IMR-90 (cell line): ENCODE results near the gene DARS1.

Source experiments
- CEBPB ChIP-seq: IDR thresholded peaks from 2 replicates; pipeline ENCODE4 v1.6.1; 2012; ENCODE audit warnings: low read depth, low read length, improper control_type of control experiment
- FOS ChIP-seq: fragments of 150-350 bp; IDR thresholded peaks from 2 replicates; pipeline ENCODE4 v1.6.1; 2016; ENCODE audit warnings: low read depth, low read length
- MAFK ChIP-seq: IDR thresholded peaks from 2 replicates; pipeline ENCODE4 v1.6.1; 2012; ENCODE audit warnings: low read depth, low read length, improper control_type of control experiment
- MXI1 ChIP-seq: IDR thresholded peaks from 2 replicates; pipeline ENCODE4 v1.6.1; 2012; ENCODE audit warnings: low read depth, mild to moderate bottlenecking, low read length, moderate library complexity, borderline replicate concordance
- NFE2L2 ChIP-seq: fragments of 150-350 bp; IDR thresholded peaks from 2 replicates; pipeline ENCODE4 v1.6.1; 2016; ENCODE audit warnings: low read depth, mild to moderate bottlenecking, low read length
- POLR2A ChIP-seq: IDR thresholded peaks from 2 replicates; pipeline ENCODE4 v1.6.1; 2012; ENCODE audit warnings: mild to moderate bottlenecking, low read depth, low read length
- RAD21 ChIP-seq: IDR thresholded peaks from 2 replicates; pipeline ENCODE4 v1.6.1; 2012; ENCODE audit warnings: low read length, improper control_type of control experiment
- RCOR1 ChIP-seq: IDR thresholded peaks from 2 replicates; pipeline ENCODE4 v1.6.1; 2012; ENCODE audit warnings: mild to moderate bottlenecking, low read length, improper control_type of control experiment; ENCODE audit not compliant: insufficient replicate concordance
- RFX5 ChIP-seq: IDR thresholded peaks from 2 replicates; pipeline ENCODE4 v1.8.0; 2012; ENCODE audit warnings: low read depth, mild to moderate bottlenecking, low read length, moderate library complexity
- SMC3 ChIP-seq: fragments of 150-350 bp; IDR thresholded peaks from 2 replicates; pipeline ENCODE4 v1.6.1; 2016; ENCODE audit warnings: low read depth, mild to moderate bottlenecking, antibody characterized with exemption, low read length, moderate library complexity
- TF ChIP-seq, protein P1 (sequence below): conservative IDR thresholded peaks from 2 replicates; pipeline ENCODE4 v1.5.1; 2012; ENCODE audit warnings: mild to moderate bottlenecking, low read depth, low read length, improper control_type of control experiment
- TF ChIP-seq, protein P2 (sequence below): fragments of 150-350 bp; IDR thresholded peaks from 2 replicates; pipeline ENCODE4 v1.6.1; 2017; ENCODE audit warnings: mild to moderate bottlenecking, antibody characterized with exemption, low read length, low read depth
- TF ChIP-seq, protein P3 (sequence below): fragments of 150-350 bp; IDR thresholded peaks from 2 replicates; pipeline ENCODE4 v1.6.1; 2016; ENCODE audit warnings: low read depth, mild to moderate bottlenecking, low read length, moderate library complexity, borderline replicate concordance

DNA sequence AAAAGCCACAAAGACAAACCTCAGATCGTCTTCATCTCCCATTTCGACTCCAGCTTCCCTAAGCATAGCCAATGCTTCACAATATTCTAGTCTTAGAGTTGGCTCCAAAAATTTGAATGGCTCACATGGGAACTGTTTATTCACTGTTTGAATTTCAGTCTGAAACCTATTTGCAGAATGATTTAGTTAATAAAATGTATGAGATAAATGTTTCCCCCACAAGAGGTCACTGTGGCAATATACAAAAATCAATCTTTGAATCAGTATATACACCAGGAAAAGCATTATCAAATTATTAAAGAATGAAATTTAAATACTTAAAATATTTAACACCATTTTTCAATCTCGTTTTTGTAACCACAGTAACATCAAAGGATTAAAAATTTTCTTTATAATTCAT lies 69.2 kb downstream of the DARS1 start:
- no peak for TF ChIP-seq RFX5
- TF ChIP-seq, protein P1, sequence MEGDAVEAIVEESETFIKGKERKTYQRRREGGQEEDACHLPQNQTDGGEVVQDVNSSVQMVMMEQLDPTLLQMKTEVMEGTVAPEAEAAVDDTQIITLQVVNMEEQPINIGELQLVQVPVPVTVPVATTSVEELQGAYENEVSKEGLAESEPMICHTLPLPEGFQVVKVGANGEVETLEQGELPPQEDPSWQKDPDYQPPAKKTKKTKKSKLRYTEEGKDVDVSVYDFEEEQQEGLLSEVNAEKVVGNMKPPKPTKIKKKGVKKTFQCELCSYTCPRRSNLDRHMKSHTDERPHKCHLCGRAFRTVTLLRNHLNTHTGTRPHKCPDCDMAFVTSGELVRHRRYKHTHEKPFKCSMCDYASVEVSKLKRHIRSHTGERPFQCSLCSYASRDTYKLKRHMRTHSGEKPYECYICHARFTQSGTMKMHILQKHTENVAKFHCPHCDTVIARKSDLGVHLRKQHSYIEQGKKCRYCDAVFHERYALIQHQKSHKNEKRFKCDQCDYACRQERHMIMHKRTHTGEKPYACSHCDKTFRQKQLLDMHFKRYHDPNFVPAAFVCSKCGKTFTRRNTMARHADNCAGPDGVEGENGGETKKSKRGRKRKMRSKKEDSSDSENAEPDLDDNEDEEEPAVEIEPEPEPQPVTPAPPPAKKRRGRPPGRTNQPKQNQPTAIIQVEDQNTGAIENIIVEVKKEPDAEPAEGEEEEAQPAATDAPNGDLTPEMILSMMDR, result peak; percentile 45
- no peak for TF ChIP-seq CEBPB
- TF ChIP-seq POLR2A, result no peak
- TF ChIP-seq MAFK, result no peak
- TF ChIP-seq, protein P2, sequence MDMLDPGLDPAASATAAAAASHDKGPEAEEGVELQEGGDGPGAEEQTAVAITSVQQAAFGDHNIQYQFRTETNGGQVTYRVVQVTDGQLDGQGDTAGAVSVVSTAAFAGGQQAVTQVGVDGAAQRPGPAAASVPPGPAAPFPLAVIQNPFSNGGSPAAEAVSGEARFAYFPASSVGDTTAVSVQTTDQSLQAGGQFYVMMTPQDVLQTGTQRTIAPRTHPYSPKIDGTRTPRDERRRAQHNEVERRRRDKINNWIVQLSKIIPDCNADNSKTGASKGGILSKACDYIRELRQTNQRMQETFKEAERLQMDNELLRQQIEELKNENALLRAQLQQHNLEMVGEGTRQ, result no peak
- peak; percentile 43 for TF ChIP-seq RAD21
- TF ChIP-seq MXI1, result no peak
- peak; percentile 30; the same call in 1 of the 2 replicates for TF ChIP-seq SMC3
- TF ChIP-seq, protein P3, sequence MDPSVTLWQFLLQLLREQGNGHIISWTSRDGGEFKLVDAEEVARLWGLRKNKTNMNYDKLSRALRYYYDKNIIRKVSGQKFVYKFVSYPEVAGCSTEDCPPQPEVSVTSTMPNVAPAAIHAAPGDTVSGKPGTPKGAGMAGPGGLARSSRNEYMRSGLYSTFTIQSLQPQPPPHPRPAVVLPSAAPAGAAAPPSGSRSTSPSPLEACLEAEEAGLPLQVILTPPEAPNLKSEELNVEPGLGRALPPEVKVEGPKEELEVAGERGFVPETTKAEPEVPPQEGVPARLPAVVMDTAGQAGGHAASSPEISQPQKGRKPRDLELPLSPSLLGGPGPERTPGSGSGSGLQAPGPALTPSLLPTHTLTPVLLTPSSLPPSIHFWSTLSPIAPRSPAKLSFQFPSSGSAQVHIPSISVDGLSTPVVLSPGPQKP, result no peak
- TF ChIP-seq RCOR1, result no peak
- TF ChIP-seq NFE2L2, result no peak
- TF ChIP-seq FOS, result no peak
